OCI-LY7 (cell line): ENCODE results near the gene COL5A2. TPM values are rescaled to one million over a fixed set of nuclear protein-coding genes. Genes with fewer than 3 reads are reported as not detected.

Experiments
- BruUV-seq: library from RNA; stranded (reverse); fragments of 400-500 nt; replicated peaks from 2 replicates; lab custom pipeline; 2021; lab: Mats Ljungman, UMichigan
- CTCF ChIA-PET: fragments of 300-600 bp; sonication (Branson Sonifier 250); formaldehyde crosslinking; loops from one replicate; lab custom pipeline; 2022; ENCODE audit warnings: antibody characterized with exemption; ENCODE audit not compliant: unreplicated experiment; lab: Charles Lee
- POLR2A ChIA-PET: fragments of 300-600 bp; sonication (Branson Sonifier 250); formaldehyde crosslinking; loops from one replicate; lab custom pipeline; 2022; ENCODE audit warnings: antibody characterized with exemption; lab: Charles Lee
- DNase-seq: peaks from one replicate; pipeline ENCODE4 v3.0.0-alpha.2; 2015; ENCODE audit warnings: low spot score
- H2AFZ ChIP-seq: fragments of 200-600 bp; sonication (generic), shearing (Covaris generic); 2 replicates; pipeline ENCODE4 v1.6.1; 2014; ENCODE audit warnings: mild to moderate bottlenecking, antibody characterized with exemption, low read length, moderate library complexity
- H3K27ac ChIP-seq: fragments of 200-600 bp; sonication (generic); 2 replicates; pipeline ENCODE4 v1.5.1; 2014; ENCODE audit warnings: mixed run types, low read depth, mild to moderate bottlenecking, moderate library complexity, low read length, inconsistent platforms; ENCODE audit not compliant: poor library complexity, severe bottlenecking
- H3K36me3 ChIP-seq: fragments of 200-600 bp; sonication (generic); 2 replicates; pipeline ENCODE4 v1.6.1; 2014; ENCODE audit warnings: mild to moderate bottlenecking, antibody characterized with exemption, low read length, moderate library complexity, mixed read lengths; ENCODE audit not compliant: insufficient read depth
- H3K4me1 ChIP-seq: fragments of 200-600 bp; sonication (generic); 2 replicates; pipeline ENCODE4 v1.5.1; 2014; ENCODE audit warnings: mild to moderate bottlenecking, low read length; ENCODE audit not compliant: insufficient read depth, poor library complexity, severe bottlenecking
- H3K4me2 ChIP-seq: fragments of 200-600 bp; sonication (generic); 2 replicates; pipeline ENCODE4 v1.6.1; 2014; ENCODE audit warnings: mild to moderate bottlenecking, low read length
- H3K4me3 ChIP-seq: fragments of 200-600 bp; sonication (generic); 2 replicates; pipeline ENCODE4 v1.5.1; 2014; ENCODE audit warnings: mild to moderate bottlenecking, low read depth, low read length; ENCODE audit not compliant: poor library complexity, severe bottlenecking
- H3K79me2 ChIP-seq: fragments of 200-600 bp; sonication (generic); 2 replicates; pipeline ENCODE4 v1.6.1; 2016; ENCODE audit warnings: low read depth, mild to moderate bottlenecking, low read length, moderate library complexity, mixed read lengths; ENCODE audit not compliant: insufficient read depth
- H3K9me2 ChIP-seq: fragments of 200-600 bp; sonication (generic); 2 replicates; pipeline ENCODE4 v1.6.1; 2016; ENCODE audit warnings: mild to moderate bottlenecking, low read length, mixed read lengths; ENCODE audit not compliant: insufficient read depth
- H3K9me3 ChIP-seq: fragments of 200-600 bp; sonication (generic); 2 replicates; pipeline ENCODE4 v1.6.1; 2014; ENCODE audit warnings: mild to moderate bottlenecking, mixed run types, low read length, mixed read lengths
- H4K20me1 ChIP-seq: fragments of 200-600 bp; sonication (generic); 2 replicates; pipeline ENCODE4 v1.6.1; 2014; ENCODE audit warnings: mild to moderate bottlenecking, antibody characterized with exemption, low read length, moderate library complexity, mixed read lengths; ENCODE audit not compliant: insufficient read depth
- EZH2phosphoT487 ChIP-seq: fragments of 200-600 bp; sonication (generic); IDR thresholded peaks from 2 replicates; pipeline ENCODE4 v1.6.1; 2018; ENCODE audit warnings: low read depth, borderline replicate concordance, mild to moderate bottlenecking, mixed run types, antibody characterized with exemption, low read length, moderate library complexity, mixed read lengths
- intact Hi-C: fragments of 100-400 bp; cut with micrococcal nuclease; formaldehyde crosslinking; loops from one replicate; pipeline ENCODE4 v1.10.0; 2022; ENCODE audit not compliant: unreplicated experiment
- total RNA-seq, 2 experiments: library from RNA; depleted of rRNA in 1 of 2; stranded (reverse); fragments of >200 nt in 1 of 2; shearing (Covaris generic) in 1 of 2; gene quantifications; 2 replicates each; pipeline ENCODE4 v1.2.3, GENCODE V29; 2014 to 2022
- TF ChIP-seq, protein P1 (sequence below): fragments of 200-600 bp; sonication (generic); conservative IDR thresholded peaks from 2 replicates; pipeline ENCODE4 v1.5.1; 2014; ENCODE audit warnings: mild to moderate bottlenecking, antibody characterized with exemption, low read length, moderate library complexity, mixed read lengths

COL5A2 gene
- total RNA-seq, 2 experiments from 2014 or later = 0.50 to 0.61 TPM

DNA sequence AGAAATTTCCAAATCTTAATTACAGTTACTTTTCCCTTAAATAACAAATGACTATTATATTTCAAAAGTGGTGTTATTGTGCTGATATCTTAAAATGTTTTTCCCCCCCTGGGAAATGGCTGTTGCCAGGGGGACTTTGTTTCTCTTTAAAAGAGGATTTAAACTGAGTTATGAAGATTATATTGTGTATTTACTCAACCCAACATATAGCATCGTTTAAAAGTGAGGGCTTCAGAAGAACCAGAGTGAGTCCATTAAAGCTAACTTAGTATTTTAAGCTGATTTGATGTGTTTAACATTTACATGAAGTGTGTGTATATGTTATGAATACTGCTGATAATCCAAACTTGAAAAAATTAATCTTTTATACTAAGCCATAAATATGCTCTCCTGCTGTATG, 81.6 kb downstream of the COL5A2 start:
- no peak for TF ChIP-seq EZH2phosphoT487
- Histone ChIP-seq H3K79me2 (no peaks in the 10 kb centered on the region), H2AFZ (no peak overlapping the region), H4K20me1 (no peaks in the 10 kb centered on the region), H3K9me3 (no peaks in the 10 kb centered on the region), H3K9me2 (no peaks in the 10 kb centered on the region), H3K4me2 (no peak overlapping the region), H3K36me3 (no peaks in the 10 kb centered on the region), H3K4me1 (no peaks in the 10 kb centered on the region), H3K27ac (no peak overlapping the region), H3K4me3 (no peak overlapping the region)
- BruUV-seq = no TSS peak
- DNase-seq = no peak
- intact Hi-C loops = no loop called here
- ChIA-PET POLR2A (no interaction called here), CTCF (no interaction called here)

DNA sequence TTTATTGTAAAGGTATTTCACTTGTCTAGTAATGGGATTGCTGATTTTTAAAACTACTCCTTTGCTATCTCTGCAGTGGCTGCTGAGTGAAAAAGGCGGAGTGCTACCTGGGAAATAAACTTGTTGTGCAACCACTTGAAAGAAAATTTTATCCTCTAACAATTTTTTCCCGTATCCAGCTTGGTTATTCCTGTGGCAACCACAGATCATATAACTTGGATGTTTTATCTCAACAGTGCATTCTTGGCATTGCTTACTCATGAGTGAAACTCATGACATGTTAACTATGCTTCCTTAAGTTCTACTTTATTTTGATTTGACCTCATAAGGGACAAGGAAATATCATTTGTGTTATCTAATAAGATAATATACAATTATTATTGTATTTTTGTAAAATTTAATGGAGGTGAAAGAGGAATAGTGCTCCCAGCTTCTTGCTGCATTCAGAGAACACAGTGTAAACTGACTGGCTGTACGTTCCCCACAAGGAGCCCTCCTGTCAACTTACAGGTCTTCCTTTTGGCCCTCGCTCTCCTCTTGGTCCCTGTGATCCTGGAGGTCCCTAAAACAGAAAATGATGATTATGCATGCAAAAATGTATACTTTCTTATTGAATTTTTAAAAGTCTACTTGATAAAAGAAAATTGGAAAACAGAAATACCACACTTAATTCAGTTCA, 82.7 kb downstream of the COL5A2 start:
- no peaks in the 10 kb centered on the region for H3K79me2 ChIP-seq
- no peak overlapping the region for H2AFZ ChIP-seq
- no peaks in the 10 kb centered on the region for H3K9me2 ChIP-seq
- no peaks in the 10 kb centered on the region for H3K36me3 ChIP-seq
- no peak overlapping the region for H3K27ac ChIP-seq
- H3K9me3 ChIP-seq = no peaks in the 10 kb centered on the region
- H3K4me3 ChIP-seq = no peak overlapping the region
- CTCF ChIA-PET = no interaction called here
- TF ChIP-seq EZH2phosphoT487 = no peak
- TF ChIP-seq, protein P1, sequence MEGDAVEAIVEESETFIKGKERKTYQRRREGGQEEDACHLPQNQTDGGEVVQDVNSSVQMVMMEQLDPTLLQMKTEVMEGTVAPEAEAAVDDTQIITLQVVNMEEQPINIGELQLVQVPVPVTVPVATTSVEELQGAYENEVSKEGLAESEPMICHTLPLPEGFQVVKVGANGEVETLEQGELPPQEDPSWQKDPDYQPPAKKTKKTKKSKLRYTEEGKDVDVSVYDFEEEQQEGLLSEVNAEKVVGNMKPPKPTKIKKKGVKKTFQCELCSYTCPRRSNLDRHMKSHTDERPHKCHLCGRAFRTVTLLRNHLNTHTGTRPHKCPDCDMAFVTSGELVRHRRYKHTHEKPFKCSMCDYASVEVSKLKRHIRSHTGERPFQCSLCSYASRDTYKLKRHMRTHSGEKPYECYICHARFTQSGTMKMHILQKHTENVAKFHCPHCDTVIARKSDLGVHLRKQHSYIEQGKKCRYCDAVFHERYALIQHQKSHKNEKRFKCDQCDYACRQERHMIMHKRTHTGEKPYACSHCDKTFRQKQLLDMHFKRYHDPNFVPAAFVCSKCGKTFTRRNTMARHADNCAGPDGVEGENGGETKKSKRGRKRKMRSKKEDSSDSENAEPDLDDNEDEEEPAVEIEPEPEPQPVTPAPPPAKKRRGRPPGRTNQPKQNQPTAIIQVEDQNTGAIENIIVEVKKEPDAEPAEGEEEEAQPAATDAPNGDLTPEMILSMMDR = no peak
- POLR2A ChIA-PET = no interaction called here
- H3K4me2 ChIP-seq = no peak overlapping the region
- intact Hi-C loops = no loop called here
- no peaks in the 10 kb centered on the region for H3K4me1 ChIP-seq
- BruUV-seq = no TSS peak
- no peaks in the 10 kb centered on the region for H4K20me1 ChIP-seq
- no peak for DNase-seq

DNA sequence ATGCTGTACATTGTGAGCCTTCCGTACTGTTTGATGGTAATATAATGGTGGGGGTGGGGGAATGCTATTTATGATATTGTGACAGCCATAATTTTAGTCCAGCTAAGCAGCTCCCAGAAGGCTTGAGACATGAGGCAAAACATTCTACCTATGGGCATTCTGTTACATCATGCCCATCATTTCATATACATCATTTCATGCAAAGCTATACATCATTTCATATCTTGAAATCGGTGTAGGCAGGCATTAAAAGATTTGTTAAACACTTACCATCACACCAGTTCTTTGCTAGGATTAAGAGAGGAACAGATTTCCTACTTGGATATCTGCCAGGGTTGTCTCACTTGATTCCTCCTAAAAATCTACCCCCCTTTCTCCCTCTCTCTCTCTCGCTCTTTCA, 84.5 kb downstream of the COL5A2 start:
- Histone ChIP-seq H3K4me1 (no peaks in the 10 kb centered on the region), H2AFZ (no peak overlapping the region), H3K27ac (no peak overlapping the region), H4K20me1 (no peaks in the 10 kb centered on the region), H3K36me3 (no peaks in the 10 kb centered on the region), H3K9me3 (no peaks in the 10 kb centered on the region), H3K79me2 (no peaks in the 10 kb centered on the region), H3K9me2 (no peaks in the 10 kb centered on the region), H3K4me2 (no peak overlapping the region), H3K4me3 (no peak overlapping the region)
- BruUV-seq = no TSS peak
- DNase-seq = no peak
- POLR2A ChIA-PET = interaction anchor here (0.6 kb wide), 1 partner anchor 83 kb away, joined by 4 read pairs; no protein-coding TSS in a partner anchor
- CTCF ChIA-PET = no interaction called here
- TF ChIP-seq, protein P1 = no peak
- no peak for TF ChIP-seq EZH2phosphoT487
- intact Hi-C loops = loop anchor here (2.0 kb wide), 1 partner anchor 318 kb away; no protein-coding TSS in a partner anchor
